PC-3 (cell line): ENCODE data around the gene DAPK3. TPM values are rescaled to one million over a fixed set of nuclear protein-coding genes. Genes with fewer than 3 reads are reported as not detected.

Experiments used
- ATAC-seq: fragments of 200-7000 bp; cut with Tn5 transposase; 2 replicates; pipeline ENCODE4 v1.9.1; 2020; ENCODE audit warnings: mild to moderate bottlenecking, moderate library complexity
- BruUV-seq: library from RNA; stranded (reverse); fragments of 400-500 nt; replicated peaks from 2 replicates; lab custom pipeline; 2021; lab: Mats Ljungman, UMichigan
- CTCF ChIA-PET: fragments of 300-600 bp; sonication (Branson Sonifier 250); formaldehyde crosslinking; loops from one replicate; lab custom pipeline; 2022; ENCODE audit warnings: antibody characterized with exemption; lab: Charles Lee
- POLR2A ChIA-PET: fragments of 300-600 bp; sonication (Branson Sonifier 250); formaldehyde crosslinking; loops from one replicate; lab custom pipeline; 2022; ENCODE audit warnings: antibody characterized with exemption; ENCODE audit not compliant: unreplicated experiment; lab: Charles Lee
- DNase-seq: peaks from one replicate; pipeline ENCODE4 v3.0.0-alpha.2; 2015
- H2AFZ ChIP-seq: fragments of 300-600 bp; sonication (generic); 2 replicates; pipeline ENCODE4 v1.6.0; 2016; ENCODE audit warnings: antibody characterized with exemption, low read length
- H3F3A ChIP-seq: fragments of 300-600 bp; sonication (generic); one replicate; pipeline ENCODE4 v1.6.0; 2017; ENCODE audit warnings: antibody characterized with exemption, low read length, control low read depth, mild to moderate bottlenecking; ENCODE audit not compliant: unreplicated experiment
- H3K27ac ChIP-seq: fragments of 300-600 bp; sonication (generic); 2 replicates; pipeline ENCODE4 v1.5.1; 2016; ENCODE audit warnings: mild to moderate bottlenecking, low read length
- H3K27me3 ChIP-seq: fragments of 300-600 bp; sonication (generic); 2 replicates; pipeline ENCODE4 v1.6.1; 2016; ENCODE audit warnings: low read length, mixed read lengths
- H3K36me3 ChIP-seq: fragments of 300-600 bp; sonication (generic); 2 replicates; pipeline ENCODE4 v1.6.1; 2016; ENCODE audit warnings: low read depth, mixed run types, low read length, mixed read lengths
- H3K4me1 ChIP-seq: fragments of 300-600 bp; sonication (generic); 2 replicates; pipeline ENCODE4 v1.5.1; 2016; ENCODE audit warnings: low read length; ENCODE audit not compliant: insufficient read depth
- H3K4me2 ChIP-seq: fragments of 300-600 bp; sonication (generic); 2 replicates; pipeline ENCODE4 v1.6.0; 2016; ENCODE audit warnings: low read length
- H3K4me3 ChIP-seq: fragments of 300-600 bp; sonication (generic); 2 replicates; pipeline ENCODE4 v1.5.1; 2016; ENCODE audit warnings: mild to moderate bottlenecking, low read length, mixed read lengths
- H3K79me2 ChIP-seq: fragments of 300-600 bp; sonication (generic); 2 replicates; pipeline ENCODE4 v1.6.1; 2017; ENCODE audit warnings: low read length, mixed read lengths
- H3K9ac ChIP-seq: fragments of 300-600 bp; sonication (generic); 2 replicates; pipeline ENCODE4 v1.6.0; 2016; ENCODE audit warnings: mild to moderate bottlenecking, low read length
- H3K9me2 ChIP-seq: fragments of 300-600 bp; sonication (generic); replicated peaks from 2 replicates; pipeline ENCODE4 v1.6.1; 2016; ENCODE audit warnings: mixed run types, low read length, mixed read lengths
- H3K9me3 ChIP-seq: fragments of 300-600 bp; sonication (generic); 2 replicates; pipeline ENCODE4 v1.6.1; 2016; ENCODE audit warnings: low read length, mixed read lengths
- H4K20me1 ChIP-seq: fragments of 300-600 bp; sonication (generic); 2 replicates; pipeline ENCODE4 v1.6.1; 2016; ENCODE audit warnings: low read length, mixed read lengths
- EZH2 ChIP-seq: fragments of 300-600 bp; sonication (generic); IDR thresholded peaks from one replicate; pipeline ENCODE4 v1.6.1; 2017; ENCODE audit warnings: antibody characterized with exemption, mild to moderate bottlenecking, low read length; ENCODE audit not compliant: unreplicated experiment
- EZH2phosphoT487 ChIP-seq: fragments of 300-600 bp; sonication (generic); IDR thresholded peaks from 2 replicates; pipeline ENCODE4 v1.6.1; 2018; ENCODE audit warnings: mild to moderate bottlenecking, antibody characterized with exemption, low read length, borderline replicate concordance
- intact Hi-C: fragments of 100-400 bp; cut with micrococcal nuclease; formaldehyde crosslinking; loops from 2 replicates; pipeline ENCODE4 v1.9.0; 2023
- total RNA-seq: library from RNA; depleted of rRNA; stranded (reverse); fragments of >200 nt; gene quantifications from 2 replicates; pipeline ENCODE4 v1.2.3, GENCODE V29; 2014
- TF ChIP-seq, protein P1 (sequence below): fragments of 300-600 bp; sonication (generic); conservative IDR thresholded peaks from 2 replicates; pipeline ENCODE4 v1.5.1; 2017; ENCODE audit warnings: antibody characterized with exemption, low read depth, mild to moderate bottlenecking, low read length

DAPK3 gene
- total RNA-seq, 1 experiment from 2014 or later = 94.2 TPM

DNA sequence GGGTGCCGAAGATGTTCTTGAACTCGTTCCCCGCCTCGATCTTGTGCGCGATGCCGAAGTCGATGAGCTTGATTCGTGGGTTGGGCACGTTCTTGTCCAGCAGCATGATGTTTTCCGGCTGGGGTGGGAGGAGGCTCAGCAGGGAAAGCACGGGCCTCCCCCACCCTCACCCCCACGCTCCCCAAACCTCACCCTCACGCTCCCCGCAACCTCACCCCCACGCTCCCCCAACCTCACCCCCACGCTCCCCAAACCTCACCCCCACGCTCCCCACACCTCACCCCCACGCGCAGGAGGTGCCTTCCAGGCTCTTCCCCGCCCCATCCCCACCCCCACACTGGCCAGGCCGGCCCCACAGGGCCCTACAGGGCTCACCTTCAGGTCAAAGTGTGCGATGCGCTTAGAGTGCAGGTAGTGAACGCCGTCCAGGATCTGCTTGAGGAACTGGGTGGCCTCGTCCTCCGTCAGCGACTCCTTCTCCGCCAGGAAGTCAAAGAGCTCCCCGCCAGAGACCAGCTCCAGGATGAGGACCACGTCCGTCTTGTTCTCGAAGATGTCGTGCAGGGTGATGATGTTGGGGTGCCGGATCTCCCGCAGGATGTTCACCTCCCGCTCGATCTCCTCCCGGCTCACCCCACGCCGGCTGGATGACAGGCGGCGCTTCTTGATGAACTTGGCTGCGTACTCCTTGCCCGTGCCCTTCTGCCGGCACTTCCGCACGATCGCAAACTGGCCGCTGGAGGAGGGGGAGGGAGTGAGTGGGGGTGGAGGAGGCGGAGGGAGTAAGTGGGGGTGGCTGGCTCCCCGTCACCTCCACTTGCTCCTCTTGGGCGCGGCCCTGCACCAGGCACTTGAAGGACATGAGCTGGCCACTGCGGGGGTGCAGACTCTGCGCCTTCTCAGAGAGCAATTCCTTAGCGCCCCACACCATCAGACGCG, 6.4 kb downstream of the DAPK3 start:
- TF ChIP-seq EZH2phosphoT487 (no peak), EZH2 (no peak)
- TF ChIP-seq, protein P1, sequence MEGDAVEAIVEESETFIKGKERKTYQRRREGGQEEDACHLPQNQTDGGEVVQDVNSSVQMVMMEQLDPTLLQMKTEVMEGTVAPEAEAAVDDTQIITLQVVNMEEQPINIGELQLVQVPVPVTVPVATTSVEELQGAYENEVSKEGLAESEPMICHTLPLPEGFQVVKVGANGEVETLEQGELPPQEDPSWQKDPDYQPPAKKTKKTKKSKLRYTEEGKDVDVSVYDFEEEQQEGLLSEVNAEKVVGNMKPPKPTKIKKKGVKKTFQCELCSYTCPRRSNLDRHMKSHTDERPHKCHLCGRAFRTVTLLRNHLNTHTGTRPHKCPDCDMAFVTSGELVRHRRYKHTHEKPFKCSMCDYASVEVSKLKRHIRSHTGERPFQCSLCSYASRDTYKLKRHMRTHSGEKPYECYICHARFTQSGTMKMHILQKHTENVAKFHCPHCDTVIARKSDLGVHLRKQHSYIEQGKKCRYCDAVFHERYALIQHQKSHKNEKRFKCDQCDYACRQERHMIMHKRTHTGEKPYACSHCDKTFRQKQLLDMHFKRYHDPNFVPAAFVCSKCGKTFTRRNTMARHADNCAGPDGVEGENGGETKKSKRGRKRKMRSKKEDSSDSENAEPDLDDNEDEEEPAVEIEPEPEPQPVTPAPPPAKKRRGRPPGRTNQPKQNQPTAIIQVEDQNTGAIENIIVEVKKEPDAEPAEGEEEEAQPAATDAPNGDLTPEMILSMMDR = no peak
- H3K4me2 ChIP-seq = no peak overlapping the region
- H3K36me3 ChIP-seq = no peaks in the 10 kb centered on the region; the same call in 1 of the 2 replicates
- ATAC-seq (no peak), DNase-seq (no peak)
- BruUV-seq = no TSS peak
- H3K4me1 ChIP-seq = peaks cover 15% of the 10 kb centered on the region
- H3K9me3 ChIP-seq = no peaks in the 10 kb centered on the region
- H2AFZ ChIP-seq = no peak overlapping the region
- H3F3A ChIP-seq = no peaks in the 10 kb centered on the region
- H3K9me2 ChIP-seq = no peaks in the 10 kb centered on the region
- peaks cover 29% of the 10 kb centered on the region for H3K79me2 ChIP-seq
- H3K9ac ChIP-seq = no peak overlapping the region
- H3K27me3 ChIP-seq = no peaks in the 10 kb centered on the region
- CTCF ChIA-PET = no interaction called here
- H3K27ac ChIP-seq = no peak overlapping the region
- intact Hi-C loops = no loop called here
- POLR2A ChIA-PET = no interaction called here
- no peak overlapping the region for H3K4me3 ChIP-seq
- no peaks in the 10 kb centered on the region for H4K20me1 ChIP-seq

GRCh38 chr19:3963458-3964255, 7.2 kb downstream of the DAPK3 start:
- POLR2A ChIA-PET = no interaction called here
- CTCF ChIA-PET = no interaction called here

More at GRCh38 chr19:3963458-3964255, 7.2 kb downstream of the DAPK3 start:
- no TSS peak for BruUV-seq
- H3K36me3 ChIP-seq = no peaks in the 10 kb centered on the region; the same call in 1 of the 2 replicates
- ATAC-seq (no peak), DNase-seq (no peak)
- no peaks in the 10 kb centered on the region for H3K9me2 ChIP-seq
- H3F3A ChIP-seq = no peaks in the 10 kb centered on the region
- peaks cover 29% of the 10 kb centered on the region for H3K79me2 ChIP-seq
- H2AFZ ChIP-seq = no peak overlapping the region
- H3K4me3 ChIP-seq = no peak overlapping the region
- no peak overlapping the region for H3K27ac ChIP-seq
- H3K9ac ChIP-seq = no peak overlapping the region
- no peak overlapping the region for H3K4me2 ChIP-seq
- H3K4me1 ChIP-seq = peaks cover 8% of the 10 kb centered on the region
- TF ChIP-seq, protein P1 = no peak
- TF ChIP-seq EZH2 = no peak
- H3K27me3 ChIP-seq = no peaks in the 10 kb centered on the region
- no peaks in the 10 kb centered on the region for H3K9me3 ChIP-seq
- no peaks in the 10 kb centered on the region for H4K20me1 ChIP-seq
- intact Hi-C loops = no loop called here
